ENCODE data around the gene NUDT4. TPM values are rescaled to one million over a fixed set of nuclear protein-coding genes. Genes with fewer than 3 reads are reported as not detected.

The NUDT4 gene
- total and polyA plus RNA-seq, 2 of the 13 experiments (the other 11 are each of a cell fraction or from before 2014, with no cell fraction given), result 37.3 to 70.1 TPM

- TF ChIP-seq HMG20A (CRISPR knock-in tag; IDR thresholded peaks at IDR 0.05; ENCODE audit: borderline replicate concordance) (no peak; the same call in 1 of the 2 replicates), MXD3 (CRISPR knock-in tag; IDR thresholded peaks at IDR 0.05) (peak; percentile 88; the same call in 1 of the 2 replicates), ZNF354B (CRISPR knock-in tag; IDR thresholded peaks at IDR 0.05) (peak; percentile 55; the same call in 1 of the 2 replicates), MEF2D (CRISPR knock-in tag; IDR thresholded peaks at IDR 0.05) (no peak), NFYB (CRISPR knock-in tag; IDR thresholded peaks at IDR 0.05) (no peak), FOXJ3 (CRISPR knock-in tag; IDR thresholded peaks at IDR 0.05; ENCODE audit: borderline replicate concordance) (no peak; the same call in 1 of the 2 replicates), ZNF253 (CRISPR knock-in tag; IDR thresholded peaks at IDR 0.05; ENCODE audit: borderline replicate concordance) (0 out of 2 replicates have a peak, but pooled peaks have one; percentile 59), CREB1 (IDR thresholded peaks at IDR 0.05) (peak; percentile 83), CREB1 (CRISPR knock-in tag; IDR thresholded peaks at IDR 0.05) (peak; percentile 24; the same call in 1 of the 2 replicates), SYNCRIP (IDR thresholded peaks at IDR 0.05; ENCODE audit: insufficient read depth, low read depth, low read length) (no peak), HIVEP1 (CRISPR knock-in tag; IDR thresholded peaks at IDR 0.05) (no peak; the same call in 1 of the 2 replicates), THAP8 (CRISPR knock-in tag; IDR thresholded peaks at IDR 0.05; ENCODE audit: borderline replicate concordance) (no peak), MBNL3 (CRISPR knock-in tag; conservative IDR thresholded peaks at IDR 0.05) (no peak), SMAD1 (CRISPR knock-in tag; IDR thresholded peaks at IDR 0.05; ENCODE audit: borderline replicate concordance, low read depth) (no peak), FOSL1 (CRISPR knock-in tag; IDR thresholded peaks at IDR 0.05; ENCODE audit: borderline replicate concordance) (no peak), CHCHD3 (CRISPR knock-in tag; IDR thresholded peaks at IDR 0.05) (peak; percentile 71; the same call in 1 of the 2 replicates), ZNF569 (CRISPR knock-in tag; IDR thresholded peaks at IDR 0.05; ENCODE audit: borderline replicate concordance) (no peak), CENPBD1 (CRISPR knock-in tag; IDR thresholded peaks at IDR 0.05; ENCODE audit: borderline replicate concordance, low read depth) (no peak), KLF15 (CRISPR knock-in tag; IDR thresholded peaks at IDR 0.05; ENCODE audit: borderline replicate concordance) (peak; percentile 19; the same call in 1 of the 2 replicates), ARID5B (CRISPR knock-in tag; IDR thresholded peaks at IDR 0.05) (peak; percentile 63), ZBTB25 (CRISPR knock-in tag; IDR thresholded peaks at IDR 0.05) (no peak), FOXP1 (IDR thresholded peaks at IDR 0.05) (no peak), FOXP1 (CRISPR knock-in tag; IDR thresholded peaks at IDR 0.05) (no peak)
These were observed 64.1 kb downstream of the NUDT4 start, which contains the start of gene UBE2N (continued) for GRCh38 chr12:93441617-93442410.

Data from HepG2 (cell line).